Activated CD8-positive, alpha-beta memory T cell treated with anti-CD3 and anti-CD28 coated beads for 24 hours (primary cell): ENCODE measurements around the gene FAM227A.
"Not testable (repeated sequence)": the region's sequence is repeated elsewhere in the genome, so short reads cannot be mapped to it uniquely, and the experiment has no call there.

ENCODE experiments used
- DNase-seq: peaks from one replicate; pipeline ENCODE4 v3.0.0-alpha.2; 2020

The FAM227A gene

GRCh38 chr22:38657045-38657909, 1.1 kb upstream of the FAM227A start:
- DNase-seq = peak; percentile 74

- no peak for DNase-seq
Observed at GRCh38 chr22:38655519-38656255, 505 bp downstream of the FAM227A start.

GRCh38 chr22:38653741-38654140, 2.5 kb downstream of the FAM227A start:
- no peak for DNase-seq

GRCh38 chr22:38652859-38653258, 3.3 kb downstream of the FAM227A start:
- no peak for DNase-seq

- no peak for DNase-seq
Observed at GRCh38 chr22:38649841-38650522, 6.2 kb downstream of the FAM227A start.

- DNase-seq = no peak
Observed at GRCh38 chr22:38645430-38645829, 10.8 kb downstream of the FAM227A start.

GRCh38 chr22:38644245-38644644, 11.9 kb downstream of the FAM227A start:
- DNase-seq = not testable (repeated sequence)

GRCh38 chr22:38641476-38642040, 14.6 kb downstream of the FAM227A start:
- DNase-seq = no peak

- DNase-seq = no peak
Observed at GRCh38 chr22:38638728-38639127, 17.5 kb downstream of the FAM227A start.

GRCh38 chr22:38638216-38638615, 18.0 kb downstream of the FAM227A start:
- no peak for DNase-seq

GRCh38 chr22:38632528-38632927, 23.7 kb downstream of the FAM227A start:
- DNase-seq = no peak

GRCh38 chr22:38631724-38632123, 24.5 kb downstream of the FAM227A start:
- DNase-seq = no peak

- DNase-seq = no peak
Observed at GRCh38 chr22:38629108-38629507, 27.1 kb downstream of the FAM227A start.

- no peak for DNase-seq
Observed at GRCh38 chr22:38628444-38628843, 27.7 kb downstream of the FAM227A start.

- DNase-seq = no peak
Observed at GRCh38 chr22:38623351-38623750, 32.8 kb downstream of the FAM227A start.

- no peak for DNase-seq
Observed at GRCh38 chr22:38618682-38619081, 37.5 kb downstream of the FAM227A start.

GRCh38 chr22:38618258-38618657, 37.9 kb downstream of the FAM227A start:
- DNase-seq = no peak

GRCh38 chr22:38615064-38615405, 41.2 kb downstream of the FAM227A start:
- DNase-seq = not testable (repeated sequence)

- DNase-seq = no peak
Observed at GRCh38 chr22:38614332-38615063, 41.7 kb downstream of the FAM227A start.

GRCh38 chr22:38613588-38613987, 42.6 kb downstream of the FAM227A start:
- no peak for DNase-seq

- no peak for DNase-seq
Observed at GRCh38 chr22:38612217-38613006, 43.8 kb downstream of the FAM227A start.

- no peak for DNase-seq
Observed at GRCh38 chr22:38611559-38611958, 44.6 kb downstream of the FAM227A start.
